RWPE1 (cell line): ENCODE results near the gene PSAPL1.

Source experiments
- CTCF ChIA-PET: fragments of 350-600 bp; sonication (Branson Sonifier 250); formaldehyde crosslinking; extraction: SDS; loops from one replicate; lab custom pipeline; 2021; lab: Yijun Ruan, JAX
- POLR2A ChIA-PET: fragments of 400-600 bp; formaldehyde crosslinking; extraction: SDS; loops from one replicate; lab custom pipeline; 2020; ENCODE audit warnings: antibody characterized with exemption; ENCODE audit not compliant: low non-redundant PET; lab: Yijun Ruan, JAX
- DNase-seq: peaks from one replicate; pipeline ENCODE4 v3.0.0; 2012; ENCODE audit warnings: low spot score
- H3K27ac ChIP-seq: fragments of 450-650 bp; 2 replicates; pipeline ENCODE4 v1.5.1; 2017
- CTCF ChIP-seq: fragments of 450-650 bp; conservative IDR thresholded peaks from 2 replicates; pipeline ENCODE4 v1.5.1; 2017; ENCODE audit warnings: low read depth, mild to moderate bottlenecking

PSAPL1 gene

GRCh38 chr4:7475207-7475606, 40.5 kb upstream of the PSAPL1 start:
- POLR2A ChIA-PET, result no interaction called here

GRCh38 chr4:7474320-7474719, 39.6 kb upstream of the PSAPL1 start:
- ChIA-PET CTCF (no interaction called here), POLR2A (no interaction called here)
- no peak for DNase-seq
- H3K27ac ChIP-seq, result no peak overlapping the region
- no peak for TF ChIP-seq CTCF

More at GRCh38 chr4:7475207-7475606, 40.5 kb upstream of the PSAPL1 start:
- TF ChIP-seq CTCF, result no peak
- H3K27ac ChIP-seq, result no peak overlapping the region
- CTCF ChIA-PET, result no interaction called here
- DNase-seq, result no peak

GRCh38 chr4:7473081-7473480, 38.4 kb upstream of the PSAPL1 start:
- POLR2A ChIA-PET, result no interaction called here
- CTCF ChIA-PET, result no interaction called here
- no peak for TF ChIP-seq CTCF

GRCh38 chr4:7472442-7473013, 37.8 kb upstream of the PSAPL1 start:
- CTCF ChIA-PET, result no interaction called here

More at GRCh38 chr4:7473081-7473480, 38.4 kb upstream of the PSAPL1 start:
- no peak overlapping the region for H3K27ac ChIP-seq
- DNase-seq, result no peak

GRCh38 chr4:7470522-7471128, 35.9 kb upstream of the PSAPL1 start:
- POLR2A ChIA-PET, result no interaction called here
- H3K27ac ChIP-seq, result no peak overlapping the region
- no peak for TF ChIP-seq CTCF
- CTCF ChIA-PET, result no interaction called here
- no peak for DNase-seq

More at GRCh38 chr4:7472442-7473013, 37.8 kb upstream of the PSAPL1 start:
- POLR2A ChIA-PET, result no interaction called here
- TF ChIP-seq CTCF, result no peak
- no peak for DNase-seq
- no peak overlapping the region for H3K27ac ChIP-seq

GRCh38 chr4:7470111-7470510, 35.4 kb upstream of the PSAPL1 start:
- TF ChIP-seq CTCF, result no peak
- H3K27ac ChIP-seq, result no peak overlapping the region
- no peak for DNase-seq
- POLR2A ChIA-PET, result no interaction called here
- CTCF ChIA-PET, result no interaction called here
